A549 (cell line): ENCODE data around the gene ZNF346.

Experiments used
- BHLHE40 ChIP-seq: IDR thresholded peaks from 2 replicates; pipeline ENCODE4 v1.6.1; 2012; ENCODE audit warnings: low read depth, low read length, inconsistent platforms
- KDM5A ChIP-seq: fragments of 200-600 bp; sonication (generic); IDR thresholded peaks from 2 replicates; pipeline ENCODE4 v1.6.1; 2016; ENCODE audit warnings: antibody characterized with exemption, mild to moderate bottlenecking
- NPAS2 ChIP-seq: fragments of 250-450 bp; sonication (Bioruptor Pico); IDR thresholded peaks from 2 replicates; pipeline ENCODE4 v1.8.0; 2022; ENCODE audit warnings: mild to moderate bottlenecking, moderate library complexity, borderline replicate concordance
- PHF8 ChIP-seq: fragments of 200-600 bp; sonication (generic); IDR thresholded peaks from 2 replicates; pipeline ENCODE4 v1.6.1; 2016; ENCODE audit warnings: low read depth, mild to moderate bottlenecking, antibody characterized with exemption, moderate library complexity, borderline replicate concordance
- RFX5 ChIP-seq: fragments of 450-650 bp; IDR thresholded peaks from 2 replicates; pipeline ENCODE4 v1.7.1; 2014; ENCODE audit warnings: antibody characterized with exemption, mild to moderate bottlenecking, moderate library complexity
- SMC3 ChIP-seq: fragments of >200 bp; sonication (Bioruptor Twin); formaldehyde crosslinking; IDR thresholded peaks from 3 replicates; pipeline ENCODE4 v1.6.1; 2018; ENCODE audit warnings: inconsistent platforms
- TP53 ChIP-seq: fragments of 250-450 bp; sonication (Bioruptor Pico); IDR thresholded peaks from 2 replicates; pipeline ENCODE4 v1.5.0; 2021; ENCODE audit warnings: mild to moderate bottlenecking, moderate library complexity
- TF ChIP-seq, protein P1 (sequence below): IDR thresholded peaks from 2 replicates; pipeline ENCODE4 v1.6.1; 2012
- TF ChIP-seq, protein P2 (sequence below): fragments of >200 bp; sonication (Bioruptor Twin); formaldehyde crosslinking; IDR thresholded peaks from 3 replicates; pipeline ENCODE4 v1.5.1; 2016
- TF ChIP-seq, protein P3 (sequence below): fragments of 200-600 bp; sonication (generic); IDR thresholded peaks from 2 replicates; pipeline ENCODE4 v1.6.1; 2016; ENCODE audit warnings: antibody characterized with exemption, mild to moderate bottlenecking, moderate library complexity

DNA sequence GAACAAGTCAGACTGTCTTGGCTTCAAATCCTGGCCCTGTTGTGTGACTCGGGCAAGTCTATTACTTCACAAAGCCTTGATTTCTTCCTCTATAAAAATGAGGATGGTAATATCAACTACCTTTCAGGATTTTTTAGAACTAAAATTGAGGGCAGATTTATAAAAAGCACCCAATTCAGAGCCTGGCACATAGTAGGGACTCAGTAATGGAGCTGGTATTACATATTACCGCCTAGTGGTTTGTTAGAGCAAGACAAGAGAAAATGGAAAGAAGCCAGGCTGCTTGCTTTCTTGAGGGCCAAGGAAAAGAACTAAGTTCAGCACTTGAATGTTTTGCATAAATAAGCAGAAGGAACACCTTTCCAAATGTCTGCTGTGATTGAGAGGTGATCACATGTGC is 19.4 kb downstream of the ZNF346 start:
- TF ChIP-seq RFX5: no peak
- TF ChIP-seq, protein P1, sequence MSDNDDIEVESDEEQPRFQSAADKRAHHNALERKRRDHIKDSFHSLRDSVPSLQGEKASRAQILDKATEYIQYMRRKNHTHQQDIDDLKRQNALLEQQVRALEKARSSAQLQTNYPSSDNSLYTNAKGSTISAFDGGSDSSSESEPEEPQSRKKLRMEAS: no peak
- TF ChIP-seq, protein P2, sequence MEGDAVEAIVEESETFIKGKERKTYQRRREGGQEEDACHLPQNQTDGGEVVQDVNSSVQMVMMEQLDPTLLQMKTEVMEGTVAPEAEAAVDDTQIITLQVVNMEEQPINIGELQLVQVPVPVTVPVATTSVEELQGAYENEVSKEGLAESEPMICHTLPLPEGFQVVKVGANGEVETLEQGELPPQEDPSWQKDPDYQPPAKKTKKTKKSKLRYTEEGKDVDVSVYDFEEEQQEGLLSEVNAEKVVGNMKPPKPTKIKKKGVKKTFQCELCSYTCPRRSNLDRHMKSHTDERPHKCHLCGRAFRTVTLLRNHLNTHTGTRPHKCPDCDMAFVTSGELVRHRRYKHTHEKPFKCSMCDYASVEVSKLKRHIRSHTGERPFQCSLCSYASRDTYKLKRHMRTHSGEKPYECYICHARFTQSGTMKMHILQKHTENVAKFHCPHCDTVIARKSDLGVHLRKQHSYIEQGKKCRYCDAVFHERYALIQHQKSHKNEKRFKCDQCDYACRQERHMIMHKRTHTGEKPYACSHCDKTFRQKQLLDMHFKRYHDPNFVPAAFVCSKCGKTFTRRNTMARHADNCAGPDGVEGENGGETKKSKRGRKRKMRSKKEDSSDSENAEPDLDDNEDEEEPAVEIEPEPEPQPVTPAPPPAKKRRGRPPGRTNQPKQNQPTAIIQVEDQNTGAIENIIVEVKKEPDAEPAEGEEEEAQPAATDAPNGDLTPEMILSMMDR: no peak
- TF ChIP-seq, protein P3, sequence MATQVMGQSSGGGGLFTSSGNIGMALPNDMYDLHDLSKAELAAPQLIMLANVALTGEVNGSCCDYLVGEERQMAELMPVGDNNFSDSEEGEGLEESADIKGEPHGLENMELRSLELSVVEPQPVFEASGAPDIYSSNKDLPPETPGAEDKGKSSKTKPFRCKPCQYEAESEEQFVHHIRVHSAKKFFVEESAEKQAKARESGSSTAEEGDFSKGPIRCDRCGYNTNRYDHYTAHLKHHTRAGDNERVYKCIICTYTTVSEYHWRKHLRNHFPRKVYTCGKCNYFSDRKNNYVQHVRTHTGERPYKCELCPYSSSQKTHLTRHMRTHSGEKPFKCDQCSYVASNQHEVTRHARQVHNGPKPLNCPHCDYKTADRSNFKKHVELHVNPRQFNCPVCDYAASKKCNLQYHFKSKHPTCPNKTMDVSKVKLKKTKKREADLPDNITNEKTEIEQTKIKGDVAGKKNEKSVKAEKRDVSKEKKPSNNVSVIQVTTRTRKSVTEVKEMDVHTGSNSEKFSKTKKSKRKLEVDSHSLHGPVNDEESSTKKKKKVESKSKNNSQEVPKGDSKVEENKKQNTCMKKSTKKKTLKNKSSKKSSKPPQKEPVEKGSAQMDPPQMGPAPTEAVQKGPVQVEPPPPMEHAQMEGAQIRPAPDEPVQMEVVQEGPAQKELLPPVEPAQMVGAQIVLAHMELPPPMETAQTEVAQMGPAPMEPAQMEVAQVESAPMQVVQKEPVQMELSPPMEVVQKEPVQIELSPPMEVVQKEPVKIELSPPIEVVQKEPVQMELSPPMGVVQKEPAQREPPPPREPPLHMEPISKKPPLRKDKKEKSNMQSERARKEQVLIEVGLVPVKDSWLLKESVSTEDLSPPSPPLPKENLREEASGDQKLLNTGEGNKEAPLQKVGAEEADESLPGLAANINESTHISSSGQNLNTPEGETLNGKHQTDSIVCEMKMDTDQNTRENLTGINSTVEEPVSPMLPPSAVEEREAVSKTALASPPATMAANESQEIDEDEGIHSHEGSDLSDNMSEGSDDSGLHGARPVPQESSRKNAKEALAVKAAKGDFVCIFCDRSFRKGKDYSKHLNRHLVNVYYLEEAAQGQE: no peak
- no peak for TF ChIP-seq PHF8
- TF ChIP-seq SMC3: no peak
- TF ChIP-seq NPAS2 (CRISPR knock-in tag): no peak
- TF ChIP-seq BHLHE40: no peak
- no peak for TF ChIP-seq TP53 (CRISPR knock-in tag)
- no peak for TF ChIP-seq KDM5A
